ENCODE results near the gene CGREF1.
A peak's percentile ranks its signal among the peaks of the same experiment; 100 is the strongest.

GRCh38 chr2:27071277-27071989, 47.5 kb downstream of the CGREF1 start, which contains the start of gene OST4:
- TF ChIP-seq POLR2AphosphoS5 (IDR thresholded peaks at IDR 0.05; ENCODE audit: low read depth, low read length) (peak; percentile 87), POLR2A (IDR thresholded peaks at IDR 0.05; ENCODE audit: low read depth, low read length) (peak; percentile 88), TAF1 (IDR thresholded peaks at IDR 0.05; ENCODE audit: low read depth, low read length) (0 out of 2 replicates have a peak, but pooled peaks have one; percentile 64)

Measured in GM12891 (cell line).